Endothelial cell of umbilical vein (primary cell): Measurements from ENCODE around the gene ICAM1. TPM values are rescaled to one million over a fixed set of nuclear protein-coding genes. Genes with fewer than 3 reads are reported as not detected.

ENCODE experiments used
- BruUV-seq: library from RNA; stranded (reverse); fragments of 400-500 nt; replicated peaks from 2 replicates; lab custom pipeline; 2021; lab: Mats Ljungman, UMichigan
- CTCF ChIA-PET: fragments of 300-600, 350-600 bp; sonication (Branson Sonifier 250); formaldehyde crosslinking; loops from one replicate; lab custom pipeline; 2021; ENCODE audit warnings: antibody characterized with exemption, inconsistent platforms; lab: Charles Lee
- POLR2A ChIA-PET: fragments of 300-600, 350-600 bp; sonication (Branson Sonifier 250); formaldehyde crosslinking; loops from one replicate; lab custom pipeline; 2021; ENCODE audit warnings: antibody characterized with exemption, inconsistent platforms; lab: Charles Lee
- DNase-seq: peaks from one replicate; pipeline ENCODE4 v3.0.0-alpha.2; 2011; ENCODE audit warnings: low read depth, low spot score
- FAIRE-seq: peaks from 2 replicates; lab custom pipeline; 2011; peaks lifted over from hg19 to GRCh38; lab: Jason Lieb, UNC
- H2AFZ ChIP-seq: 2 replicates; pipeline ENCODE4 v1.6.0; 2012; ENCODE audit warnings: low read depth, low read length, control low read depth, inconsistent platforms
- H3K27ac ChIP-seq: 2 replicates; pipeline ENCODE4 v1.5.1; 2011; ENCODE audit warnings: low read depth, mild to moderate bottlenecking, control low read depth, low read length, moderate library complexity; ENCODE audit not compliant: insufficient read depth
- H3K27me3 ChIP-seq, 2 experiments: 2 replicates each; pipeline versions ENCODE4 v1.6.0 to v1.6.1; 2011; ENCODE audit warnings: low read length in 2 of 2, mixed read lengths in 1 of 2; ENCODE audit not compliant: control insufficient read depth in 2 of 2, insufficient read depth in 2 of 2
- H3K36me3 ChIP-seq, 2 experiments: 2 replicates in 1 of 2; 3 replicates in 1 of 2; pipeline ENCODE4 v1.5.1; 2011; ENCODE audit warnings: low read length in 2 of 2, mild to moderate bottlenecking in 1 of 2, moderate library complexity in 1 of 2; ENCODE audit not compliant: control insufficient read depth in 2 of 2, insufficient read depth in 2 of 2; ENCODE audit errors: extremely low read depth in 1 of 2
- H3K4me1 ChIP-seq: 3 replicates; pipeline ENCODE4 v1.5.1; 2011; ENCODE audit warnings: mild to moderate bottlenecking, low read length; ENCODE audit not compliant: control insufficient read depth, insufficient read depth; ENCODE audit errors: extremely low read depth
- H3K4me2 ChIP-seq: 2 replicates; pipeline ENCODE4 v1.6.1; 2011; ENCODE audit warnings: low read length, control low read depth, mixed read lengths; ENCODE audit not compliant: insufficient read depth
- H3K4me3 ChIP-seq, 3 experiments: fragments of 200-600 bp in 1 of 3; sonication (generic), shearing (Covaris generic) in 1 of 3; replicated peaks in 1 of 3; 2 replicates each; pipeline ENCODE4 v1.5.1; 2011 to 2016; ENCODE audit warnings: control low read depth in 3 of 3, low read length in 3 of 3, mild to moderate bottlenecking in 2 of 3, inconsistent platforms in 1 of 3, low read depth in 1 of 3, moderate library complexity in 1 of 3; ENCODE audit not compliant: insufficient read depth in 1 of 3
- H3K79me2 ChIP-seq: 2 replicates; pipeline ENCODE4 v1.6.0; 2012; ENCODE audit warnings: low read length, inconsistent platforms; ENCODE audit not compliant: control insufficient read depth, insufficient read depth
- H3K9ac ChIP-seq: replicated peaks from 2 replicates; pipeline ENCODE3; 2011; ENCODE audit warnings: low read length, control low read depth; ENCODE audit not compliant: insufficient read depth; ENCODE audit errors: extremely low read depth
- H3K9me1 ChIP-seq: replicated peaks from 3 replicates; pipeline ENCODE4 v1.6.0; 2011; ENCODE audit warnings: mild to moderate bottlenecking, low read length; ENCODE audit not compliant: control insufficient read depth, insufficient read depth; ENCODE audit errors: extremely low read depth
- H3K9me3 ChIP-seq: replicated peaks from 2 replicates; pipeline ENCODE4 v1.5.1; 2012; ENCODE audit warnings: low read length, inconsistent platforms; ENCODE audit not compliant: control insufficient read depth, insufficient read depth
- H4K20me1 ChIP-seq: replicated peaks from 2 replicates; pipeline ENCODE3; 2011; ENCODE audit warnings: mild to moderate bottlenecking, low read length; ENCODE audit not compliant: control insufficient read depth, insufficient read depth; ENCODE audit errors: extremely low read depth
- CTCF ChIP-seq, 2 donors: IDR thresholded peaks; 1 replicate in 1 of 2; 2 replicates in 1 of 2; pipeline ENCODE4 v1.5.1; 2011; ENCODE audit warnings: low read length in 2 of 2, mild to moderate bottlenecking in 2 of 2, moderate library complexity in 2 of 2, control low read depth in 1 of 2, inconsistent platforms in 1 of 2, low read depth in 1 of 2; ENCODE audit not compliant: insufficient read depth in 1 of 2; ENCODE audit errors: extremely low read depth in 1 of 2
- EZH2 ChIP-seq: IDR thresholded peaks from 2 replicates; pipeline ENCODE4 v1.6.1; 2012; ENCODE audit warnings: borderline replicate concordance, low read depth, mild to moderate bottlenecking, moderate library complexity, low read length, inconsistent platforms; ENCODE audit not compliant: severe bottlenecking
- FOS ChIP-seq: IDR thresholded peaks from 2 replicates; pipeline ENCODE4 v1.6.1; 2011; ENCODE audit warnings: mild to moderate bottlenecking, low read length, moderate library complexity, borderline replicate concordance; ENCODE audit not compliant: insufficient read depth
- GATA2 ChIP-seq: IDR thresholded peaks from 2 replicates; pipeline ENCODE4 v1.7.0; 2011; ENCODE audit warnings: low read depth, mild to moderate bottlenecking, moderate library complexity, mixed read lengths, low read length; ENCODE audit not compliant: insufficient read length, insufficient read depth
- JUN ChIP-seq: IDR thresholded peaks from 2 replicates; pipeline ENCODE4 v1.6.1; 2011; ENCODE audit warnings: borderline replicate concordance, low read depth; ENCODE audit not compliant: insufficient read length, insufficient read depth
- MAX ChIP-seq: IDR thresholded peaks from 2 replicates; pipeline ENCODE4 v1.6.1; 2011; ENCODE audit not compliant: insufficient read depth, insufficient read length
- MYC ChIP-seq: IDR thresholded peaks from one replicate; pipeline ENCODE4 v1.6.1; 2011; ENCODE audit warnings: mild to moderate bottlenecking, low read depth, low read length
- POLR2A ChIP-seq: IDR thresholded peaks from 2 replicates; pipeline ENCODE4 v1.6.1; 2012; ENCODE audit warnings: low read depth, mild to moderate bottlenecking, control low read depth, low read length
- POLR2AphosphoS5 ChIP-seq: IDR thresholded peaks from 2 replicates; pipeline ENCODE4 v1.6.1; 2012; ENCODE audit warnings: low read depth, mild to moderate bottlenecking, control low read depth, low read length, moderate library complexity; ENCODE audit not compliant: insufficient read depth
- dilution Hi-C: fragments of 300-500 bp; cut with MboI; formaldehyde crosslinking; loops from one replicate; pipeline ENCODE4 v1.15.0; 2019; ENCODE audit warnings: low sequenced_read_pairs; ENCODE audit not compliant: extremely low pct_ligation_motif_present
- intact Hi-C: fragments of 100-400 bp; cut with micrococcal nuclease; formaldehyde crosslinking; loops from one replicate; pipeline ENCODE4 v1.10.0; 2022
- polyA plus RNA-seq, 4 experiments: library from polyadenylated mRNA; depleted of rRNA in 3 of 4; stranded (reverse) in 3 of 4; unstranded in 1 of 4; fragments of >200 nt; gene quantifications; 2 replicates each; pipeline versions ENCODE4 v1.2.1 to v1.2.3, GENCODE V29; 2011 to 2012; ENCODE audit warnings: missing spikeins in 1 of 4
- total RNA-seq: library from RNA; stranded (reverse); gene quantifications from 2 replicates; pipeline ENCODE4 v1.2.3, GENCODE V29; 2021

Gene ICAM1
- total and polyA plus RNA-seq, 2 donors (not counting 3 experiments of a cell fraction or from before 2014, with no cell fraction given), result 20.5 to 30.4 TPM

- intact Hi-C loops (no loop called here), dilution Hi-C loops (no loop called here)
- Histone ChIP-seq H3K36me3 (no peaks in the 10 kb centered on the region), H3K9ac (no peak overlapping the region), H2AFZ (no peak overlapping the region), H3K9me3 (no peaks in the 10 kb centered on the region), H3K79me2 (no peaks in the 10 kb centered on the region), H3K4me1 (no peaks in the 10 kb centered on the region), H4K20me1 (no peaks in the 10 kb centered on the region), H3K4me3 (no peak overlapping the region), H3K27ac (no peak overlapping the region), H3K27me3 (no peaks in the 10 kb centered on the region), H3K9me1 (no peaks in the 10 kb centered on the region), H3K4me2 (no peak overlapping the region)
- POLR2A ChIA-PET, result interaction anchor here (1.1 kb wide), 1 partner anchor 9 kb away, joined by 13 read pairs; no protein-coding TSS in a partner anchor
- DNase-seq (no peak), FAIRE-seq (no peak)
- CTCF ChIA-PET, result interaction anchor here (0.7 to 3.7 kb wide), 3 partner anchors 9 to 97 kb away, joined by 3 to 14 read pairs (median 12); no protein-coding TSS in a partner anchor
- no peak for TF ChIP-seq GATA2
- no peak for TF ChIP-seq FOS
- no peak for TF ChIP-seq JUN
- no peak for TF ChIP-seq POLR2A
- no peak for TF ChIP-seq CTCF (IDR thresholded peaks at IDR 0.05; ENCODE audit: extremely low read depth in 1 of 2, insufficient read depth in 1 of 2, low read depth in 1 of 2, low read length in 2 of 2)
- no peak for TF ChIP-seq POLR2AphosphoS5
- TF ChIP-seq MYC, result no peak
- TF ChIP-seq EZH2, result no peak
- no peak for TF ChIP-seq MAX
- no TSS peak for BruUV-seq
Observed at GRCh38 chr19:10277795-10278589, 7.1 kb downstream of the ICAM1 start.
